OCI-LY7 (cell line): Measurements from ENCODE around the gene DHCR24. TPM values are rescaled to one million over a fixed set of nuclear protein-coding genes. Genes with fewer than 3 reads are reported as not detected.

ENCODE experiments used
- BruUV-seq: library from RNA; stranded (reverse); fragments of 400-500 nt; replicated peaks from 2 replicates; lab custom pipeline; 2021; lab: Mats Ljungman, UMichigan
- CTCF ChIA-PET: fragments of 300-600 bp; sonication (Branson Sonifier 250); formaldehyde crosslinking; loops from one replicate; lab custom pipeline; 2022; ENCODE audit warnings: antibody characterized with exemption; ENCODE audit not compliant: unreplicated experiment; lab: Charles Lee
- POLR2A ChIA-PET: fragments of 300-600 bp; sonication (Branson Sonifier 250); formaldehyde crosslinking; loops from one replicate; lab custom pipeline; 2022; ENCODE audit warnings: antibody characterized with exemption; lab: Charles Lee
- DNase-seq: peaks from one replicate; pipeline ENCODE4 v3.0.0-alpha.2; 2015; ENCODE audit warnings: low spot score
- H2AFZ ChIP-seq: fragments of 200-600 bp; sonication (generic), shearing (Covaris generic); 2 replicates; pipeline ENCODE4 v1.6.1; 2014; ENCODE audit warnings: mild to moderate bottlenecking, antibody characterized with exemption, low read length, moderate library complexity
- H3K27ac ChIP-seq: fragments of 200-600 bp; sonication (generic); 2 replicates; pipeline ENCODE4 v1.5.1; 2014; ENCODE audit warnings: mixed run types, low read depth, mild to moderate bottlenecking, moderate library complexity, low read length, inconsistent platforms; ENCODE audit not compliant: poor library complexity, severe bottlenecking
- H3K36me3 ChIP-seq: fragments of 200-600 bp; sonication (generic); 2 replicates; pipeline ENCODE4 v1.6.1; 2014; ENCODE audit warnings: mild to moderate bottlenecking, antibody characterized with exemption, low read length, moderate library complexity, mixed read lengths; ENCODE audit not compliant: insufficient read depth
- H3K4me1 ChIP-seq: fragments of 200-600 bp; sonication (generic); 2 replicates; pipeline ENCODE4 v1.5.1; 2014; ENCODE audit warnings: mild to moderate bottlenecking, low read length; ENCODE audit not compliant: insufficient read depth, poor library complexity, severe bottlenecking
- H3K4me2 ChIP-seq: fragments of 200-600 bp; sonication (generic); 2 replicates; pipeline ENCODE4 v1.6.1; 2014; ENCODE audit warnings: mild to moderate bottlenecking, low read length
- H3K4me3 ChIP-seq: fragments of 200-600 bp; sonication (generic); 2 replicates; pipeline ENCODE4 v1.5.1; 2014; ENCODE audit warnings: mild to moderate bottlenecking, low read depth, low read length; ENCODE audit not compliant: poor library complexity, severe bottlenecking
- H3K79me2 ChIP-seq: fragments of 200-600 bp; sonication (generic); 2 replicates; pipeline ENCODE4 v1.6.1; 2016; ENCODE audit warnings: low read depth, mild to moderate bottlenecking, low read length, moderate library complexity, mixed read lengths; ENCODE audit not compliant: insufficient read depth
- H3K9me2 ChIP-seq: fragments of 200-600 bp; sonication (generic); 2 replicates; pipeline ENCODE4 v1.6.1; 2016; ENCODE audit warnings: mild to moderate bottlenecking, low read length, mixed read lengths; ENCODE audit not compliant: insufficient read depth
- H3K9me3 ChIP-seq: fragments of 200-600 bp; sonication (generic); 2 replicates; pipeline ENCODE4 v1.6.1; 2014; ENCODE audit warnings: mild to moderate bottlenecking, mixed run types, low read length, mixed read lengths
- H4K20me1 ChIP-seq: fragments of 200-600 bp; sonication (generic); 2 replicates; pipeline ENCODE4 v1.6.1; 2014; ENCODE audit warnings: mild to moderate bottlenecking, antibody characterized with exemption, low read length, moderate library complexity, mixed read lengths; ENCODE audit not compliant: insufficient read depth
- EZH2phosphoT487 ChIP-seq: fragments of 200-600 bp; sonication (generic); IDR thresholded peaks from 2 replicates; pipeline ENCODE4 v1.6.1; 2018; ENCODE audit warnings: low read depth, borderline replicate concordance, mild to moderate bottlenecking, mixed run types, antibody characterized with exemption, low read length, moderate library complexity, mixed read lengths
- intact Hi-C: fragments of 100-400 bp; cut with micrococcal nuclease; formaldehyde crosslinking; loops from one replicate; pipeline ENCODE4 v1.10.0; 2022; ENCODE audit not compliant: unreplicated experiment
- total RNA-seq, 2 experiments: library from RNA; depleted of rRNA in 1 of 2; stranded (reverse); fragments of >200 nt in 1 of 2; shearing (Covaris generic) in 1 of 2; gene quantifications; 2 replicates each; pipeline ENCODE4 v1.2.3, GENCODE V29; 2014 to 2022
- TF ChIP-seq, protein P1 (sequence below): fragments of 200-600 bp; sonication (generic); conservative IDR thresholded peaks from 2 replicates; pipeline ENCODE4 v1.5.1; 2014; ENCODE audit warnings: mild to moderate bottlenecking, antibody characterized with exemption, low read length, moderate library complexity, mixed read lengths

The DHCR24 gene
- total RNA-seq, 2 experiments from 2014 or later: 45.7 to 93.6 TPM

DNA sequence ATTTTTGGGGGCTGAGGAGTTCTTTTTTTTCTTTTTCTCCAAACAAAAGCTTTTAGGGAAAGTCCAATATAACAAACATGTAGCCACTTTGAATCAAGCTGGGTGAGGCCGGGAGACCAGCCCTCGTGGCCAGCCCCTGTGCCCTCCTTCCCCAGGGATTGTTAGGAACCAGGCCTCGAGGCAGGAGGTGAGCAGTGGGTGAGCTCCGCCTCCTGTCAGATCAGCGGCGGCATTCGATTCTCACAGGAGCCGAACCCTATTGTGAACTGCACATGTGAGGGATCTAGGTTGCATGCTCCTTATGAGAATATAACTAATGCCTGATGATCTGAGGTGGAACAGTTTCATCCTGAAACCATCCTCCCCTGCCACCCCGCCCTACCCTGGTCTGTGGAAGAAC, 44.0 kb downstream of the DHCR24 start:
- Histone ChIP-seq H2AFZ (no peak overlapping the region), H3K36me3 (peaks cover 11% of the 10 kb centered on the region; the same call in 1 of the 2 replicates), H3K4me1 (no peaks in the 10 kb centered on the region), H3K4me2 (no peak overlapping the region), H4K20me1 (no peaks in the 10 kb centered on the region), H3K4me3 (no peak overlapping the region), H3K9me2 (no peaks in the 10 kb centered on the region), H3K79me2 (no peaks in the 10 kb centered on the region), H3K27ac (no peak overlapping the region), H3K9me3 (no peaks in the 10 kb centered on the region)
- CTCF ChIA-PET: no interaction called here
- POLR2A ChIA-PET: no interaction called here
- intact Hi-C loops: no loop called here
- no TSS peak for BruUV-seq
- DNase-seq: no peak
- TF ChIP-seq, protein P1, sequence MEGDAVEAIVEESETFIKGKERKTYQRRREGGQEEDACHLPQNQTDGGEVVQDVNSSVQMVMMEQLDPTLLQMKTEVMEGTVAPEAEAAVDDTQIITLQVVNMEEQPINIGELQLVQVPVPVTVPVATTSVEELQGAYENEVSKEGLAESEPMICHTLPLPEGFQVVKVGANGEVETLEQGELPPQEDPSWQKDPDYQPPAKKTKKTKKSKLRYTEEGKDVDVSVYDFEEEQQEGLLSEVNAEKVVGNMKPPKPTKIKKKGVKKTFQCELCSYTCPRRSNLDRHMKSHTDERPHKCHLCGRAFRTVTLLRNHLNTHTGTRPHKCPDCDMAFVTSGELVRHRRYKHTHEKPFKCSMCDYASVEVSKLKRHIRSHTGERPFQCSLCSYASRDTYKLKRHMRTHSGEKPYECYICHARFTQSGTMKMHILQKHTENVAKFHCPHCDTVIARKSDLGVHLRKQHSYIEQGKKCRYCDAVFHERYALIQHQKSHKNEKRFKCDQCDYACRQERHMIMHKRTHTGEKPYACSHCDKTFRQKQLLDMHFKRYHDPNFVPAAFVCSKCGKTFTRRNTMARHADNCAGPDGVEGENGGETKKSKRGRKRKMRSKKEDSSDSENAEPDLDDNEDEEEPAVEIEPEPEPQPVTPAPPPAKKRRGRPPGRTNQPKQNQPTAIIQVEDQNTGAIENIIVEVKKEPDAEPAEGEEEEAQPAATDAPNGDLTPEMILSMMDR: no peak
- no peak for TF ChIP-seq EZH2phosphoT487

DNA sequence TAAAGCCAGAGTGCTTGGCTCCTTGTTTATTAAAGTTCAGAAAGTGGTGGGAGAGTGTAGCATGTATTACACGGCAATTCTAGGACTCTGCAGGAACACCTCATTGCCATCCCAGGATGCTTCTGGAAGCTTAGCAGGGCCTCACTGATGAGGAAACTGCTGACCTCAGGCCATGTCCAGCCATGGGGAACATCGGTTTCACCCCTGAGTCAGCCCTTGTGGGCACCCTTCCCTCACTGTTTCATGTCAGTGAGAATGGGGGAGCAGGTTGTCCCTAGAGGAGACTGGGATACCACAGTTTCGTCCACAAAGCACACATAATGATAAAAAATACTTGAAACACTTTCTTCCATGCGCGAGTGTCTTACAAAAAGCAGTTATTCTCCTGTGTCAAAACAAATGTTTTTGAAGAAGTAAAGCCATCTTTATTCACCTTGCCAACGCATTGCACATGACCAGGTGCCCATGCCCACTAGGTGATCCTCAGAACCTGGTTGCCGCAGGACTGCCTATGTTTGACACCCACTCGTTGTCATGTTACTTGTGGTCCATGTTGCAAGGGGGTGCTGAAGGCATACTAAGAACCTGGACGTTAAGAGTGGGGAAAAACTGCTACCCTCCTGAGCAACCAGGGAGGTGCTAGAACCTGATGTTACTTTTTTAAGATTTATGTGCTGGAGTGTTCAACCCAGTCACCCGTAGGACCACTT, 44.6 kb downstream of the DHCR24 start:
- intact Hi-C loops: no loop called here
- Histone ChIP-seq H3K79me2 (no peaks in the 10 kb centered on the region), H3K27ac (no peak overlapping the region), H3K9me2 (no peaks in the 10 kb centered on the region), H4K20me1 (no peaks in the 10 kb centered on the region), H3K9me3 (no peaks in the 10 kb centered on the region), H2AFZ (no peak overlapping the region), H3K4me3 (no peak overlapping the region), H3K4me2 (no peak overlapping the region), H3K4me1 (no peaks in the 10 kb centered on the region), H3K36me3 (0 out of 2 replicates have a peak, but pooled peaks cover 7% of the 10 kb centered on the region)
- TF ChIP-seq, protein P1: no peak
- no peak for TF ChIP-seq EZH2phosphoT487
- ChIA-PET POLR2A (no interaction called here), CTCF (no interaction called here)
- no peak for DNase-seq
- BruUV-seq: no TSS peak

DNA sequence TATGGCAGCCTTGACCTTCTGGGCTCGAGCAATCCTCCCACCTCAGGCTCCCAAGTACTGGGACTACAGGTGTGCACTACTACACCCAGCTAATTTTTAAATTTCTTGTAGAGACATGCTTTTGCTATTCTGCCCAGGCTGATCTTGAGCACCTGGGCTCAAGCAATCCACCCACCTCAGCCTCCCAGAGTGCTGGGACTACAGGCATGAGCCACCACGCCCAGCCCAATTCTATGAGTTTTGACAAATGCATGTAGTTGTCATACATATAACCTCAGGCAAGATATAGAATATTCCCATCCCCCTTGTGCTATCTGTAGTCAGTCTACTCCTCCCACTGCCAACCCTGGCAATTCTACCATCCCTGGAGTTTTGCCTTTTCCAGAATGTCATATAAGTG, 47.2 kb downstream of the DHCR24 start:
- Histone ChIP-seq H3K79me2 (no peaks in the 10 kb centered on the region), H3K9me2 (no peaks in the 10 kb centered on the region), H3K4me3 (no peak overlapping the region), H4K20me1 (no peaks in the 10 kb centered on the region), H3K4me1 (no peaks in the 10 kb centered on the region), H3K27ac (no peak overlapping the region), H3K9me3 (no peaks in the 10 kb centered on the region), H3K36me3 (no peaks in the 10 kb centered on the region), H3K4me2 (no peak overlapping the region), H2AFZ (no peak overlapping the region)
- TF ChIP-seq, protein P1: no peak
- no peak for TF ChIP-seq EZH2phosphoT487
- DNase-seq: no peak
- ChIA-PET POLR2A (no interaction called here), CTCF (no interaction called here)
- intact Hi-C loops: no loop called here
- no TSS peak for BruUV-seq
